ENCODE results near the gene DZIP1L. TPM values are rescaled to one million over a fixed set of nuclear protein-coding genes. Genes with fewer than 3 reads are reported as not detected.

Gene DZIP1L, protein sequence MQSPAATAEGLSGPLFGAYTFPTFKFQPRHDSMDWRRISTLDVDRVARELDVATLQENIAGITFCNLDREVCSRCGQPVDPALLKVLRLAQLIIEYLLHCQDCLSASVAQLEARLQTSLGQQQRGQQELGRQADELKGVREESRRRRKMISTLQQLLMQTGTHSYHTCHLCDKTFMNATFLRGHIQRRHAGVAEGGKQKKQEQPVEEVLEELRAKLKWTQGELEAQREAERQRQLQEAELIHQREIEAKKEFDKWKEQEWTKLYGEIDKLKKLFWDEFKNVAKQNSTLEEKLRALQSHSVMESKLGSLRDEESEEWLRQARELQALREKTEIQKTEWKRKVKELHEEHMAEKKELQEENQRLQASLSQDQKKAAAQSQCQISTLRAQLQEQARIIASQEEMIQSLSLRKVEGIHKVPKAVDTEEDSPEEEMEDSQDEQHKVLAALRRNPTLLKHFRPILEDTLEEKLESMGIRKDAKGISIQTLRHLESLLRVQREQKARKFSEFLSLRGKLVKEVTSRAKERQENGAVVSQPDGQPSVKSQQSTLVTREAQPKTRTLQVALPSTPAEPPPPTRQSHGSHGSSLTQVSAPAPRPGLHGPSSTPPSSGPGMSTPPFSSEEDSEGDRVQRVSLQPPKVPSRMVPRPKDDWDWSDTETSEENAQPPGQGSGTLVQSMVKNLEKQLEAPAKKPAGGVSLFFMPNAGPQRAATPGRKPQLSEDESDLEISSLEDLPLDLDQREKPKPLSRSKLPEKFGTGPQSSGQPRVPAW
- total RNA-seq = 27.5 TPM

DNA sequence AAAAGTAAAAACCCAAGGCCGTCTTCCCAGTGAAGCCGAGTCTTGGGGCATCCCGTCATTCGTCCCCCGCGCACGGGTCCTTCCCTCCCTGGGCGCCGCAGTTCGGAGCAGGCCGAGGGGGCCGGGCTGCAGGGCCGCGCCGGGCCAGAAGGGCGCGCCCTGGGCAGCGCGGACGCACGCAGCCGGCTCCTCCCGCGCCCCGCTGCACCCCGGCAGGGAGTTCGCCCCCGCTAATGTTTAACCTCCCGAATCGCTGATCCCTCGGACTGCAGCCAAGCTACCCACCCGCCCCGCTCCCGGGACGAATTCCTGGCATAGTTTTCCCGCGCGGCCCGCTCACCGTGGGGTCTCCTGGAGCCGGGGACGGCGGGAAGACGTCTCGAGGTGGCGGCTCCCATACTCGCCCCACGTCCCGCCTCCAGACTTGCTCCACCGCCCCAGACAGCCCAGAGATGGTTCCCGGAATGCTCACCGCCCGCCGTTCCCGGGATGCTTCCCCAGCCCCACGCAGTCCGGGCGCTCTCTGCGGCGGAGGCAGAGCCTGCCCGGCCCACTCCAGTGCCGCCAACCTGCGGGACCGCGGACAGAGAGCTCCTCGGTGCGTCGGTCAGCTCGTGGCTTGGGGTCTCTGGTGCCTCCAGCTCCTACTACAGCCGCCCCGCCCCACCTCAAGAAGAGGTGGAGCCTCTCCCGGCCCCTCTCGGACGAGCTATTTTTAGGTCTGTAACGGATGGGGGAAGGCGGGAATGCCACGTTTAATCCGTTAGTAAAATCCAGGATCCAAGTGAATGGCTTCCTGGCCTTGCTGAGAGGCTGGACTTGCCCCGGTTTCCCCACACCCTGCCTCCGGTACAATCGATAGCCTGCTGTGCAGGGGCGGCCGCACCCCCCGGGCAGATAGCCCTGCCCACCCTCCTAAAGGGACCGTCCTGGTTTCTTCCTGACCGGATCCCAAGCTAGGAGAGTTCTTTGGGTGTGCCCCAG lies at the start of gene DZIP1L:
Gene DZIP1L (minus strand): TSS at position 621 of the 984 bp plus-strand sequence. CDS start 11,637 bp downstream, outside the sequence.
- TF ChIP-seq POLR2A (IDR thresholded peaks at IDR 0.05) (peak in 1 of 2 donors; percentile 71), POLR2AphosphoS5 (IDR thresholded peaks at IDR 0.05; ENCODE audit: insufficient read depth in 1 of 2, low read depth in 1 of 2) (peak in 1 of 2 donors; percentile 96)
- TF ChIP-seq, protein P1, sequence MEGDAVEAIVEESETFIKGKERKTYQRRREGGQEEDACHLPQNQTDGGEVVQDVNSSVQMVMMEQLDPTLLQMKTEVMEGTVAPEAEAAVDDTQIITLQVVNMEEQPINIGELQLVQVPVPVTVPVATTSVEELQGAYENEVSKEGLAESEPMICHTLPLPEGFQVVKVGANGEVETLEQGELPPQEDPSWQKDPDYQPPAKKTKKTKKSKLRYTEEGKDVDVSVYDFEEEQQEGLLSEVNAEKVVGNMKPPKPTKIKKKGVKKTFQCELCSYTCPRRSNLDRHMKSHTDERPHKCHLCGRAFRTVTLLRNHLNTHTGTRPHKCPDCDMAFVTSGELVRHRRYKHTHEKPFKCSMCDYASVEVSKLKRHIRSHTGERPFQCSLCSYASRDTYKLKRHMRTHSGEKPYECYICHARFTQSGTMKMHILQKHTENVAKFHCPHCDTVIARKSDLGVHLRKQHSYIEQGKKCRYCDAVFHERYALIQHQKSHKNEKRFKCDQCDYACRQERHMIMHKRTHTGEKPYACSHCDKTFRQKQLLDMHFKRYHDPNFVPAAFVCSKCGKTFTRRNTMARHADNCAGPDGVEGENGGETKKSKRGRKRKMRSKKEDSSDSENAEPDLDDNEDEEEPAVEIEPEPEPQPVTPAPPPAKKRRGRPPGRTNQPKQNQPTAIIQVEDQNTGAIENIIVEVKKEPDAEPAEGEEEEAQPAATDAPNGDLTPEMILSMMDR (IDR thresholded peaks at IDR 0.05) = peak in 2 of 3 experiments; percentile 23 to 25
- DNase-seq (ENCODE audit: extremely low spot score in 2 of 2) = no peak

DNA sequence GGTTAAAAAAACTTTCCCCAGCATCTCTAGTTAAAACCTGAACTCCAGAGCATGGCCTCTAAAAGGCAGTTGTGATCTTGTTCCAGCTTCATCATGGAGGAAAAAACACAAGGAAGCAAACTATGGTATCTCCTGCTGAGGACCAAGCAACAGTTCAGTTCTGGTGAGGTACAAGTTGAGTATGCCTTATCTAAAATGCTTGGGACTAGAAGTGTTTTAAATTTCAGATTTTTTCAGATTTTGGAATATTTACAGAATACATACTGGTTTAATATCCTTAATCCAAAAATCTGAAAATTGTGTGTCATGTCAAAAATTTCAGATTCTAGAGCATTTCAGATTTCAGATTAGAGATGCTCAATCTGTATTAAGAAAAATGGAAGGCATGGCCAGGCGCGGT lies 49.7 kb upstream of the DZIP1L start:
- Histone ChIP-seq H3K4me1 (no peaks in the 10 kb centered on the region), H3K36me3 (peaks cover 0 to 77% of the 10 kb centered on the region in 2 donors), H3K27ac (no peak overlapping the region), H3K9me3 (no peaks in the 10 kb centered on the region), H3K27me3 (no peaks in the 10 kb centered on the region), H3K4me3 (no peak overlapping the region)
- TF ChIP-seq, protein P1 (IDR thresholded peaks at IDR 0.05) = no peak
- TF ChIP-seq POLR2A (IDR thresholded peaks at IDR 0.05) (no peak), POLR2AphosphoS5 (IDR thresholded peaks at IDR 0.05; ENCODE audit: insufficient read depth in 1 of 2, low read depth in 1 of 2) (no peak)
- DNase-seq (ENCODE audit: extremely low spot score in 2 of 2) = no peak
- intact Hi-C loops (cut with DNase I) = no loop called here

More for the DNA sequence above, at the start of gene DZIP1L:
- Histone ChIP-seq H3K4me1 (peaks cover 20% of the 10 kb centered on the region), H3K27me3 (no peaks in the 10 kb centered on the region), H3K27ac (peak within 1 kb of the TSS; percentile 91), H3K4me3 (peak within 1 kb of the TSS; percentile 79 to 85), H3K9me3 (no peaks in the 10 kb centered on the region), H3K36me3 (no peaks in the 10 kb centered on the region)
- intact Hi-C loops (cut with DNase I) = loop anchor here (5.0 kb wide), 1 partner anchor 48 kb away; no protein-coding TSS in a partner anchor

DNA sequence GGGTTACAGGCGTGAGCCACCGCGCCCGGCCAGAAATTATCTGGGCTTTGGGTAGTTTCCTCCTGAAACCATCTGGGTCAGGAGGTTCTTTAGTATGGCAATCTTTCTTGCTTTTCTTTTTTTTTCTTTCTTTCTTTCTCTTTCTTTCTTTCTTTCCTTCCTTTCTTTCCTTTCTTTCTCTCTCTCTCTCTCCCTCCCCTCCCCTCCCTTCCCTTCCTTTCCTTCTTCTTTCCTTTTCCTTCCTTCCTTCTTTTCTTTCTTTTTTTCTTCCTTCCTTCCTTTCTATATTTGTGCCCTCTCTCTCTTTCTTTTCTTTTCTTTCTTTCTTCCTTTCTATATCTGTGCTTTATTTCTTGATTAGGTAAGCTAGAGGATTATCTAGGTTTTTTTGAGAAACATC lies 42.3 kb upstream of the DZIP1L start:
- intact Hi-C loops (cut with DNase I) = no loop called here
- H3K27ac ChIP-seq = no peak overlapping the region
- no peak overlapping the region for H3K4me3 ChIP-seq
- peaks cover 0 to 20% of the 10 kb centered on the region in 2 donors for H3K36me3 ChIP-seq
- DNase-seq (ENCODE audit: extremely low spot score in 2 of 2) = no peak
- no peaks in the 10 kb centered on the region for H3K27me3 ChIP-seq
- H3K4me1 ChIP-seq = no peaks in the 10 kb centered on the region
- H3K9me3 ChIP-seq = no peaks in the 10 kb centered on the region
- TF ChIP-seq POLR2AphosphoS5 (IDR thresholded peaks at IDR 0.05; ENCODE audit: insufficient read depth in 1 of 2, low read depth in 1 of 2) (no peak), POLR2A (IDR thresholded peaks at IDR 0.05) (no peak)
- TF ChIP-seq, protein P1 (IDR thresholded peaks at IDR 0.05) = no peak

DNA sequence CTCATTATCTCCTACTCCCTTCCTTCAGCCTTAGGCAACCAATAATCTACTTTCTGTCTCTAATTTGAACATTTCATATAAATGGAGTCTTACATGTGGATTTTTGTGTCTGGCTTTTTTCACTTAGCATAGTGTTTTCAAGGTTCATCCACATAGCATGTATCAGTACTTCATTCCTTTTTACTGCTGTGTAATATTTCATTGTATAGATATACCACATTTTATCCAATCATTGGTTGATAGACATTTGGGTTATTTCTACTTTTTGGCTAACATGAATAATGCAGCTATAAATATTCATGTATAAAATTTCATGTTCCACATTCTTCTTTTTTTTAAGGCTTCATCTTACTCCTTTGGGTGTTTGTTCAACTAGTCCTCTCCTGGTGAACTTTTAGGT lies 39.1 kb upstream of the DZIP1L start:
- no peak for DNase-seq (ENCODE audit: extremely low spot score in 2 of 2)
- Histone ChIP-seq H3K4me1 (no peaks in the 10 kb centered on the region), H3K27ac (no peak overlapping the region), H3K4me3 (no peak overlapping the region), H3K36me3 (no peaks in the 10 kb centered on the region), H3K9me3 (no peaks in the 10 kb centered on the region), H3K27me3 (no peaks in the 10 kb centered on the region)
- intact Hi-C loops (cut with DNase I) = no loop called here
- TF ChIP-seq POLR2AphosphoS5 (IDR thresholded peaks at IDR 0.05; ENCODE audit: insufficient read depth in 1 of 2, low read depth in 1 of 2) (no peak), POLR2A (IDR thresholded peaks at IDR 0.05) (no peak)
- TF ChIP-seq, protein P1 (IDR thresholded peaks at IDR 0.05) = no peak
